Lower lobe of right lung (tissue), 2 donors: ENCODE measurements around the gene RXRG. TPM values are rescaled to one million over a fixed set of nuclear protein-coding genes. Genes with fewer than 3 reads are reported as not detected.
A peak's percentile ranks its signal among the peaks of the same experiment; 100 is the strongest.

Experiments
- ATAC-seq, 2 donors: fragments of 200-7000 bp; cut with Tn5 transposase; one replicate each; pipeline ENCODE4 v1.9.1; 2020 to 2022; ENCODE audit warnings: mild to moderate bottlenecking in 2 of 2, moderate library complexity in 2 of 2
- DNase-seq: peaks from one replicate; pipeline ENCODE4 v3.0.0-alpha.2; 2020
- H3K27ac ChIP-seq: fragments of 200-600 bp; one replicate; pipeline ENCODE4 v1.8.0; 2022
- H3K27me3 ChIP-seq: fragments of 200-600 bp; one replicate; pipeline ENCODE4 v1.8.0; 2022; ENCODE audit warnings: low read depth
- H3K36me3 ChIP-seq: fragments of 200-600 bp; one replicate; pipeline ENCODE4 v1.8.0; 2022; ENCODE audit warnings: mild to moderate bottlenecking
- H3K4me1 ChIP-seq: fragments of 200-600 bp; one replicate; pipeline ENCODE4 v1.8.0; 2022
- H3K4me3 ChIP-seq: fragments of 200-600 bp; one replicate; pipeline ENCODE4 v1.8.0; 2022; ENCODE audit warnings: mild to moderate bottlenecking
- H3K9me3 ChIP-seq: fragments of 200-600 bp; one replicate; pipeline ENCODE4 v1.8.0; 2022
- CTCF ChIP-seq: fragments of 200-600 bp; IDR thresholded peaks from one replicate; pipeline ENCODE4 v1.8.0; 2022; ENCODE audit warnings: antibody characterized with exemption, mild to moderate bottlenecking
- intact Hi-C: fragments of 100-400 bp; cut with DNase I; formaldehyde crosslinking; loops from one replicate; pipeline ENCODE4 v1.11.0; 2022
- total RNA-seq: library from RNA; stranded (reverse); fragmentation: NEBNext Ultra II Directional; extraction: Animal tissue kit (Norgen Biotek cat#: 25700); gene quantifications from one replicate; pipeline ENCODE4 v1.2.1, GENCODE V29; 2021
- donor health status: DM: no; HTN: yes; CAD: no; lungs with severe emphysema.

The RXRG gene
- total RNA-seq, 1 donor from 2014 or later, result 8.4 TPM

GRCh38 chr1:165434281-165434680 is 10.6 kb downstream of the RXRG start:
- Histone ChIP-seq H3K27me3 (no peaks in the 10 kb centered on the region), H3K4me1 (no peaks in the 10 kb centered on the region), H3K27ac (no peak overlapping the region), H3K9me3 (no peaks in the 10 kb centered on the region), H3K4me3 (no peak overlapping the region), H3K36me3 (no peaks in the 10 kb centered on the region)
- DNase-seq, result no peak
- peak in 1 of 2 donors; percentile 70 for ATAC-seq
- intact Hi-C loops, result no loop called here
- no peak for TF ChIP-seq CTCF

DNA sequence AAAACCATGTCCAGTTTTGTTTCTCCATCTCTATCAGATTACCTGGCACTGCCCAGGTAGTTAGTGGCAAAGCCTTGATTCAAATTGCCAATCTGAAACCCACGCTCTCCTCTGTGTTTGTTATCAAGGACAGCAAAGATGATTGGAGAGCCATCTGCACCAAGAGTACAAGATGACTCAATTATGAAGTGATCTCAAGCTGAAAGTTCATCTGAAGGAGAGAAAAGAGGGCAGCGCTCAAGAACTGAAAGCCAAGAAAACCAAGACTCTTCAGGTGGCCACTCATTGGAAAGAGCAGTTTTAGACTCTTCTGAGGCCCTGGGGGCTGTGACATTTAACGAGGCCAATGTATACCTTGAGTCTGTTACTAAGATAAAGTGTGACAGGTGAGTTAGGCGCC is 13.8 kb downstream of the RXRG start:
- Histone ChIP-seq H3K27ac (no peak overlapping the region), H3K4me3 (no peak overlapping the region)

DNA sequence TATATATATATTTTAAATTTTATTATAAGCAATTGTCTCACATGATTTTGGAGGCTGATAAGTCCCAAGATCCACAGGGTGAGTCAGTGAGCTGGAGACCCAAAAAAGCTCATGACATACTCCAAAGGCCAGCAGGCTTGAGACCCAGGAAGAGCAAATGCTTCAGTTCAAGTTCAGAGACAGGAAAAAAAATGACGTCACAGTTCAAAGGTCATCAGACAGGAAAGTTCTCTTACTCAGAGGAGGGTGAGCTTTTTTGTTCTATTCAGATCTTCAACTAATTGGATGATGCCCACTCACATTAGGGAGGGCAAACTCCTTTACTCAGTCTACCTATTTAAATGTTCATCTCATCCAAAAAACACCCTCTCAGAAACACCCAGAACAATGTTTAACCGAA is 18.2 kb downstream of the RXRG start:
- ATAC-seq (no peak), DNase-seq (no peak)
- TF ChIP-seq CTCF, result no peak
- H3K27me3 ChIP-seq, result no peaks in the 10 kb centered on the region
- no peak overlapping the region for H3K4me3 ChIP-seq
- no peaks in the 10 kb centered on the region for H3K36me3 ChIP-seq
- H3K27ac ChIP-seq, result no peak overlapping the region
- H3K9me3 ChIP-seq, result no peaks in the 10 kb centered on the region
- peaks cover 25% of the 10 kb centered on the region for H3K4me1 ChIP-seq
- intact Hi-C loops, result no loop called here

More for the DNA sequence above, 13.8 kb downstream of the RXRG start:
- DNase-seq (no peak), ATAC-seq (no peak)
- no peaks in the 10 kb centered on the region for H3K9me3 ChIP-seq
- no peak for TF ChIP-seq CTCF
- no peaks in the 10 kb centered on the region for H3K4me1 ChIP-seq
- H3K27me3 ChIP-seq, result no peaks in the 10 kb centered on the region
- intact Hi-C loops, result no loop called here
- no peaks in the 10 kb centered on the region for H3K36me3 ChIP-seq

DNA sequence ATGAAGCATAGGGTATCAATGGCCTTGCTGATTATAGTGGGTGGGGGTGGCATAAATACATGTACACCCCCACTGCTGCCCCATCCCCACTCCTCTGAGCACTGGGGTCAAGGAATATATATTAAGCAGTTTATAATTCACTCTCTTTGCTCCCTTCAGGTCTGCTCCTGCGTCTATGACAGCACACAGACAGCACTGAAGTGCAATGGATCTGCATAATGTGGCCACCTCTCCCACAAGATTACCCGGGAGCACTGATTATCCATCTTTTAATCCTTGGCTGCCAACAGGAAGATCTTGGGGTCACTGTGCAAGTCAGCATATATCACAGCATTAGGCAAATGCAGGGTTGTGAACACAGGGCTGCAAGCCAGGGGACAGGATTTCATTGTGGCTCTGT is 19.3 kb downstream of the RXRG start:
- H3K36me3 ChIP-seq, result no peaks in the 10 kb centered on the region
- DNase-seq (no peak), ATAC-seq (no peak)
- H3K4me3 ChIP-seq, result no peak overlapping the region
- H3K4me1 ChIP-seq, result peaks cover 25% of the 10 kb centered on the region
- H3K27me3 ChIP-seq, result no peaks in the 10 kb centered on the region
- no peak for TF ChIP-seq CTCF
- no peak overlapping the region for H3K27ac ChIP-seq
- H3K9me3 ChIP-seq, result no peaks in the 10 kb centered on the region
- intact Hi-C loops, result no loop called here

GRCh38 chr1:165424454-165425216 is 20.3 kb downstream of the RXRG start:
- intact Hi-C loops, result no loop called here
- DNase-seq, result no peak
- TF ChIP-seq CTCF, result no peak
- Histone ChIP-seq H3K27ac (peak overlapping the region; percentile 66), H3K9me3 (no peaks in the 10 kb centered on the region), H3K36me3 (no peaks in the 10 kb centered on the region), H3K4me1 (peaks cover 25% of the 10 kb centered on the region), H3K4me3 (peak overlapping the region; percentile 32), H3K27me3 (no peaks in the 10 kb centered on the region)
- ATAC-seq, result peak; percentile 34 to 73
